Retinal pigment epithelial cell (primary cell): ENCODE measurements around the gene GTF2H4.

Source experiments
- DNase-seq: peaks from one replicate; pipeline ENCODE4 v3.0.0-alpha.2; 2010; ENCODE audit warnings: low read depth
- H3K4me3 ChIP-seq: 2 replicates; pipeline ENCODE4 v1.5.1; 2011; ENCODE audit warnings: mild to moderate bottlenecking, low read length, control low read depth, moderate library complexity
- CTCF ChIP-seq: conservative IDR thresholded peaks from 2 replicates; pipeline ENCODE4 v1.5.1; 2011; ENCODE audit warnings: low read depth, low read length, control low read depth, inconsistent platforms

GTF2H4 gene

GRCh38 chr6:30954631-30955366 lies 46.8 kb downstream of the GTF2H4 start:
- DNase-seq: no peak
- TF ChIP-seq CTCF: no peak
- peak overlapping the region; percentile 43 for H3K4me3 ChIP-seq

DNA sequence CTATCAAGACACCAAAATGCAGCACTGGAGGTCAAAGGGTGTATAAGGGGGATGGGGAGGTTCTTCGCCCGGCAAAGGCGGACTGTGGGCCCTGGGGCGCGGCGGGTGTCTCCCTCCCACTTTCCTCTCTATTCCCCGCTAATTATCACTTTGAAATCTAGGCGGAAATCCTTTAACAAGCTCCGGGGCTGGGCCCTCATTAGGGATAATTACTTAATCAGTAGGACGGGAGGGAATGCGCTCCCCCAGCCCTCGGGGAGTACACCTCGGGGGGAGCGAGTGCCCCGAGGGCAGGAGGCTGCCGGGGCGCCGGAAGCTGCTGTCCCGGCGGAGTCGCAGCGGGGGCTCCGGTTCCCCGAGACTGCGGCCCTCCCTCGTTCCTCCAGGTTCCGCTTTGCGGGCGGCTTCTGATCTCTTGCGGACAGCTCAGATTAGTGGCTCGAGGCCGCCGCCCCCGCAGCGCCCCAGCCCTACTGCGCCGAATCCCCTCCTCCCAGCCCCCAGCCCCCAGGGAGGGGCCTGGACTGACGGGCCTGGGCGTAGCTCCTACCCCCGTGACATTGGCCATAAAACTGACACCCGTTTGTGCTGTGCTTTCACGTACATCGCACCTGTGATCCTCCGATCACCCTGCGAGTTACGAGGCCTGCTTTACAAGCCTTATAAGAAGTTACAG lies 47.5 kb downstream of the GTF2H4 start:
- H3K4me3 ChIP-seq: peak overlapping the region; percentile 43
- DNase-seq: no peak
- no peak for TF ChIP-seq CTCF

DNA sequence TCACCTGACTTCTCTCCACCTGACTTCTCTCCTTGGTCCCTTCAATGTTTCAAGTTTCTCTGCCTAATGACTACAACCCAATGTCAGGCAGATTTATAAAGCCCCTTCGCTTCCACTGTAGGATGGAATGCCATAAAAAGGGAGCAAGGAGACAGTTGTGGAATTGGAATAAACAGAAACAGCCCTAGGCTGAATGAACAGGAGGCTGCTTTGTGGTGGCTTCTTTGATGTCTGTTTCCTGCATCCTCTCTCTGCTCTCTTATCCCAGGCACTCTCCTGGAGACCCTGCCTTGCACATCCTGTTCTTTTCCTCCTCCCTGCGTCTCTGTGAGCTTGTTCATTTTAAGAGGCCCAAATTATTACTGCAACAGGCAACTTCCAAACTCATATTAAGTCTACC lies 49.7 kb downstream of the GTF2H4 start:
- no peak for DNase-seq
- no peak overlapping the region for H3K4me3 ChIP-seq
- no peak for TF ChIP-seq CTCF

DNA sequence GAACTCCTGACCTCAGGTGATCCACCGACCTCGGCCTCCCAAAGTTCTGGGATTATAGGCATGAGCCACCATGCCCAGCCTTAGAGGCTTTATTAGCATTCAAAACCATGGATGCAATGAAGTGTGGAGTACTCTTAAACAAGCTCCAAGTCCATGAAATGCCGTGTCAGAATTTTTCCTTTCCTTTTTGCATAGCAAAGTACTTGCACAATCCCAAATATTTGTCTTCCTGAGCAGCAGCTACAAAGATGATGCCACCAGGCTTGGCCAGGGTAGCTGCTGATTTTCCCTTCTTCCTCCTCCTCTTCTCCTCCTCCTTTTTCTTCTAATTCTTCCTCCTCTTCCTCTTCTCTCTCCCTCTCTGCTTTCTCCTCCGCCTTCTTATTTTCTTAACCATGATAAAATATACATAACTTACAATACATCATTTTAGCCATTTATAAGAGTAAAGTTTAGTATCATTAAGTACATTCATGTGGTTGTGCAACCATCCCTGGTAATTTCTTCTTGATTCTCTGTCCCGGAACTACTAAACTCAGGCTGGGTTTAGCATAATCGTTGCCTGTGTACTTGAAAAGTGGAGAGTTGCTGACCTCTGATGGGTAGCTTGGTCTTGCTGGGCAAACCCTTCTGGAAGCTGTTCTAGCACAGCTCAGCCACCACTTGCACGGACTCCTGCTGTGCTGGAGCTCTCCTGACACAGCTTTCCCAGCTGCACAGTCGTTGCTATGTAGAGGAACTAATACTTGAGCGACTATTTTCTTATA lies 53.1 kb downstream of the GTF2H4 start:
- H3K4me3 ChIP-seq: no peak overlapping the region
- DNase-seq: no peak
- no peak for TF ChIP-seq CTCF

DNA sequence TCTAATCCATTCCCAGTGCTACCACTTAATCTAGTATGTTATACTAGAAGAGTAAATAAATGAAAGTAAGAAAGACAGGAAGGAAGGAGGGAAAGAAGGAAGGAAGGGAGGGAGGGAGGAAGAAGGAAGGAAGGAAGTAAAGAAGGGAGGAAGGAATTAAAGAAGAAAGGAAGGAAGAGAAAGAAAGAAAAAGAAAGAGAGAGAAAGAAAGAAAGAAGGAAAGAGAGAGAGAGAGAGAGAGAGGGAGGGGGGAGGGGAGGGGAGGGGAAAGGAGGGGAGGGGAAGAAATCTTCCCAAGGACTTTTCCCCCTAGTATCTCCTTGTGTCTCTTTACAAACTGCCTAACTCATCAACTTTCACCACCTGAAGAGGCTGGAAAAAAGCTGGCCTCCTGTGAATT lies 54.7 kb downstream of the GTF2H4 start:
- no peak overlapping the region for H3K4me3 ChIP-seq
- no peak for DNase-seq
- no peak for TF ChIP-seq CTCF

DNA sequence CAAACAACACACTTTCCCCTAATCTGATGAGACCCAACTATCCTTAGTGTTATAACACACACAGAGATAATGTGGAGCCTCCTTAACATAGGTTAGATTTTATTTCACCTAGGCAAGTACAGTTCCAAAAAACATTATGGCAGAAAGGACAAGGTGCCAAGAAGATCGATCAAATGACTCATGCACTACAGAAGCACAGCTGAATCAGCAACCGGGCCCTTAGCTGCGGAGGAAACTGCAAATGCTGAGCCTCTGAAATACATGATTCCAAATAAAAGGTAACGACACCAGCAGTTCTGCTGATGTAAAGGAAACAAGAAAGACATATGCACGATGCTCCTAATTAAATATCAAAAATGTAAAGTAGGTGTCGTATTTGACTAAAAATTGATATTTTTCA lies 55.6 kb downstream of the GTF2H4 start:
- no peak for TF ChIP-seq CTCF
- H3K4me3 ChIP-seq: no peak overlapping the region
- DNase-seq: no peak
